HG02938 (cell line): ENCODE results near the gene KIAA1191.

Experiments used
- ATAC-seq: cut with Tn5 transposase; IDR thresholded peaks from one replicate; pipeline ENCODE4 v1.9.1; 2021; ENCODE audit warnings: mild to moderate bottlenecking, moderate library complexity; ENCODE audit not compliant: unreplicated experiment

KIAA1191 gene

GRCh38 chr5:176365351-176366231, 4.0 kb upstream of the KIAA1191 start, which contains the start of gene ARL10:
TSS of gene ARL10 (plus strand) at chr5:176365487. CDS start at chr5:176365564, 77 bp downstream.
- ATAC-seq = no peak

- no peak for ATAC-seq
Observed at GRCh38 chr5:176364765-176365350, 3.3 kb upstream of the KIAA1191 start.

- no peak for ATAC-seq
Observed at GRCh38 chr5:176362233-176362490, 598 bp upstream of the KIAA1191 start.

- ATAC-seq = no peak
Observed at GRCh38 chr5:176360894-176361436, 599 bp downstream of the KIAA1191 start.

GRCh38 chr5:176359658-176360057, 1.9 kb downstream of the KIAA1191 start:
- ATAC-seq = no peak

GRCh38 chr5:176356179-176356566, 5.4 kb downstream of the KIAA1191 start:
- no peak for ATAC-seq

GRCh38 chr5:176355400-176356178, 6.0 kb downstream of the KIAA1191 start:
- no peak for ATAC-seq

- no peak for ATAC-seq
Observed at GRCh38 chr5:176353533-176353932, 8.0 kb downstream of the KIAA1191 start.

GRCh38 chr5:176352116-176352878, 9.3 kb downstream of the KIAA1191 start:
- ATAC-seq = no peak

- ATAC-seq = no peak
Observed at GRCh38 chr5:176350416-176350815, 11.1 kb downstream of the KIAA1191 start.

GRCh38 chr5:176342766-176343458, 18.7 kb downstream of the KIAA1191 start:
- no peak for ATAC-seq

GRCh38 chr5:176342158-176342483, 19.4 kb downstream of the KIAA1191 start:
- ATAC-seq = no peak

- no peak for ATAC-seq
Observed at GRCh38 chr5:176341325-176342157, 20.0 kb downstream of the KIAA1191 start.

- no peak for ATAC-seq
Observed at GRCh38 chr5:176339304-176339703, 22.3 kb downstream of the KIAA1191 start.

GRCh38 chr5:176337913-176338312, 23.7 kb downstream of the KIAA1191 start:
- no peak for ATAC-seq

- ATAC-seq = no peak
Observed at GRCh38 chr5:176334031-176334770, 27.4 kb downstream of the KIAA1191 start.

GRCh38 chr5:176320577-176320976, 41.0 kb downstream of the KIAA1191 start:
- no peak for ATAC-seq

GRCh38 chr5:176319827-176320554, 41.6 kb downstream of the KIAA1191 start:
- no peak for ATAC-seq
